Measurements from ENCODE around the gene PAK5. TPM values are rescaled to one million over a fixed set of nuclear protein-coding genes. Genes with fewer than 3 reads are reported as not detected.

The PAK5 gene
- total RNA-seq, 1 donor from 2014 or later: 0.25 TPM

DNA sequence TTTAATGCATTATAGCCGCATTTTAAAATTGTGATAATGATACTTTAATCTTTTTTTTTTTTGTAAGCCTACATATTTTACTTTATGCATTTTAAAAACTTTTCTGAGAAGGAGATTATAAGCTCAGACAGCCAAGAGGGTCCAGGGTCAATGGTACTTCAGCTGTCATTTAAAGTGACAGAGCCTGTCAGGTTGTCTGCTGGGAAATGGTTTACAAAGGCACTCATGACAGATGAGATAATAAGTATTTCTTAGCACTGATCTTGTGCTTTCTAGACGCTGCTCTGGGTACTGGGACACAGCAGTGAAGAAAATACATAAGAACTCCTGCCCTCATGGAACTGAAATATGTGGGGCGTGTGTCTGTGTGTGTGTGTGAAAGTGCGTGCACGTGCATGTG, 304.9 kb downstream of the PAK5 start:
- TF ChIP-seq POLR2A (IDR thresholded peaks at IDR 0.05) (no peak), POLR2AphosphoS5 (IDR thresholded peaks at IDR 0.05; ENCODE audit: insufficient read depth in 1 of 2, low read depth in 1 of 2) (no peak)
- TF ChIP-seq, protein P1, sequence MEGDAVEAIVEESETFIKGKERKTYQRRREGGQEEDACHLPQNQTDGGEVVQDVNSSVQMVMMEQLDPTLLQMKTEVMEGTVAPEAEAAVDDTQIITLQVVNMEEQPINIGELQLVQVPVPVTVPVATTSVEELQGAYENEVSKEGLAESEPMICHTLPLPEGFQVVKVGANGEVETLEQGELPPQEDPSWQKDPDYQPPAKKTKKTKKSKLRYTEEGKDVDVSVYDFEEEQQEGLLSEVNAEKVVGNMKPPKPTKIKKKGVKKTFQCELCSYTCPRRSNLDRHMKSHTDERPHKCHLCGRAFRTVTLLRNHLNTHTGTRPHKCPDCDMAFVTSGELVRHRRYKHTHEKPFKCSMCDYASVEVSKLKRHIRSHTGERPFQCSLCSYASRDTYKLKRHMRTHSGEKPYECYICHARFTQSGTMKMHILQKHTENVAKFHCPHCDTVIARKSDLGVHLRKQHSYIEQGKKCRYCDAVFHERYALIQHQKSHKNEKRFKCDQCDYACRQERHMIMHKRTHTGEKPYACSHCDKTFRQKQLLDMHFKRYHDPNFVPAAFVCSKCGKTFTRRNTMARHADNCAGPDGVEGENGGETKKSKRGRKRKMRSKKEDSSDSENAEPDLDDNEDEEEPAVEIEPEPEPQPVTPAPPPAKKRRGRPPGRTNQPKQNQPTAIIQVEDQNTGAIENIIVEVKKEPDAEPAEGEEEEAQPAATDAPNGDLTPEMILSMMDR (IDR thresholded peaks at IDR 0.05): no peak
- Histone ChIP-seq H3K4me3 (no peak overlapping the region), H3K9me3 (no peaks in the 10 kb centered on the region), H3K36me3 (no peaks in the 10 kb centered on the region), H3K27ac (no peak overlapping the region), H3K4me1 (peaks cover 17% of the 10 kb centered on the region), H3K27me3 (no peaks in the 10 kb centered on the region)
- intact Hi-C loops (cut with DNase I): no loop called here
- DNase-seq (ENCODE audit: extremely low spot score in 2 of 2): no peak

DNA sequence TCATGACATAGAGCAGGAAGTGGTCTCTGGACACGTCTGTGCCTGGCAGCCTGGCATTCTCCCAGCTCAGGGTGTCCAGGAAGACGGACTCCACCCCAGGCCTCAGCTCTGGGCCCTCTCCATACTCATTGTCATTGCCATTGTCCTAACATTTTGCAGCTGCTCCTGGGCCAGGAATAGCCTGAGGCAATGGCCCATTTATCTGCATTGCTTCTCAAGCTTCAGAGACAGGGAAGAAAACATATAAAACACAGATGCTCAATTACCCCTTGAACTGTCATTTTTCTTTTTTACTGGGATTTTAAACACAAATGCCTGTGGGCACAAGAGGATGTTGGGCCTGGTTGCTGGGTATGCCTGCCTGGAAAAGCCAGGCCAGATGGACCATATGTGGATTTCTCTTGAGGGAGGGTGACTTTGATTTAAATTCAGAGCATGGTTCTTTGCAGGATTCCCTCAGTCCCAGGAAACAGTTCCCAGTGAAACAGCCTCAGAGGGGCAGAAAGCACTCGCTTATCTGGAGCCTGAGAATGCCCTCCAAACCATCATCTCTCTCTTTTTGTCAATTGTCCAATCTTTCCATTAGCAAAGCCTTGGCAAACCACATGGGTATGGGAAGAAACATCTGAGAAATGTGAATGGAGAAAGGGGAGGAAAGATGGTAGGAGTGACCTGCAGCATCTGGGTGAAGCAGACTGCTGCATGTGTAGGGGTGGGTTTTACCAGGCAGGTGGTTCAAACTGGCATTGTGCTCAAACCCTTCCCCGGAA, 306.6 kb downstream of the PAK5 start:
- Histone ChIP-seq H3K4me1 (peaks cover 17% of the 10 kb centered on the region), H3K9me3 (no peaks in the 10 kb centered on the region), H3K27me3 (no peaks in the 10 kb centered on the region), H3K4me3 (no peak overlapping the region), H3K36me3 (no peaks in the 10 kb centered on the region), H3K27ac (no peak overlapping the region)
- TF ChIP-seq POLR2A (IDR thresholded peaks at IDR 0.05): no peak
- no peak for TF ChIP-seq POLR2AphosphoS5 (IDR thresholded peaks at IDR 0.05; ENCODE audit: insufficient read depth in 1 of 2, low read depth in 1 of 2)
- TF ChIP-seq, protein P1 (IDR thresholded peaks at IDR 0.05): no peak
- intact Hi-C loops (cut with DNase I): no loop called here
- DNase-seq (ENCODE audit: extremely low spot score in 2 of 2): no peak

DNA sequence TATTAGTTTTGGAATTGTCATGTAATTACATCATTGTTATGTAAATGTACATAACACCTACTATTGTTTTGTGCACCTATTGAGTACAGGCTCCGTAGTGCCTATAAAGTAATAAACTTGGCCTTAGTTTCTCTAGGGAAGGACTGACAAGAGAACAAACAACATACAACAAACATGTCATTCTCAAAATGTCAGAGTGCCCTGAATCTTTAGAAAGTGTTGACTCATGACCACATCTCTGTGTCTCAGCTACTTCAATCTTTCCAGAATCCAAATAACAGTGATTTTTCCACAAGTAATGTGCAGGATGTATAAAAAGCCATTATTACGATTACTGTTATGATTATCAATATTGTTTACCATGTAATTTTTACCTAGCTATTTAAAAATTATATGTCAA, 307.3 kb downstream of the PAK5 start:
- Histone ChIP-seq H3K27me3 (no peaks in the 10 kb centered on the region), H3K4me1 (peaks cover 17% of the 10 kb centered on the region), H3K27ac (no peak overlapping the region), H3K9me3 (no peaks in the 10 kb centered on the region), H3K36me3 (no peaks in the 10 kb centered on the region), H3K4me3 (no peak overlapping the region)
- TF ChIP-seq POLR2AphosphoS5 (IDR thresholded peaks at IDR 0.05; ENCODE audit: insufficient read depth in 1 of 2, low read depth in 1 of 2): no peak
- TF ChIP-seq POLR2A (IDR thresholded peaks at IDR 0.05): no peak
- TF ChIP-seq, protein P1 (IDR thresholded peaks at IDR 0.05): no peak
- DNase-seq (ENCODE audit: extremely low spot score in 2 of 2): no peak
- intact Hi-C loops (cut with DNase I): no loop called here

DNA sequence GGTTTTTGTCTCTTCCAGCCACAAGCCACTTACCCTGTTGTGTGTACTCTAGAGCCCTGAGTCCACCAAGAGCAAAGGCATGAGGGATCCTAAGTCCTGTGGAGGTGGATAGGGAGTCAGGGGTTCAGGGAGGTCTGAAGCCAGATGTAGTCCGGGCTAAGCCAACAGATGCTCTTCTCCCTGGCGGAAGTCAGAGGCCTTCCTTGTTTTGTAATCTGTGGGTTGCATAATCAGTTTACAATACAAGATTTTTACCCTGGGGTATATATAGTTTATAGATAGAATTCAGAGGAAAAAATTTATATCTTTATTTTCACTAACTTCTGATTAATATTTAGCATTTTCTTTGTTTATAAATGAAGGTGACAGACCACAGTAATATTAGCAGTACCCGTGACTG, 315.2 kb downstream of the PAK5 start:
- H3K9me3 ChIP-seq: no peaks in the 10 kb centered on the region
- no peaks in the 10 kb centered on the region for H3K27me3 ChIP-seq
- no peaks in the 10 kb centered on the region for H3K36me3 ChIP-seq
- intact Hi-C loops (cut with DNase I): no loop called here
- DNase-seq (ENCODE audit: extremely low spot score in 2 of 2): no peak
- no peak overlapping the region for H3K27ac ChIP-seq
- H3K4me1 ChIP-seq: no peaks in the 10 kb centered on the region
- H3K4me3 ChIP-seq: no peak overlapping the region
- TF ChIP-seq POLR2A (IDR thresholded peaks at IDR 0.05) (no peak), POLR2AphosphoS5 (IDR thresholded peaks at IDR 0.05; ENCODE audit: insufficient read depth in 1 of 2, low read depth in 1 of 2) (no peak)
- TF ChIP-seq, protein P1 (IDR thresholded peaks at IDR 0.05): no peak

DNA sequence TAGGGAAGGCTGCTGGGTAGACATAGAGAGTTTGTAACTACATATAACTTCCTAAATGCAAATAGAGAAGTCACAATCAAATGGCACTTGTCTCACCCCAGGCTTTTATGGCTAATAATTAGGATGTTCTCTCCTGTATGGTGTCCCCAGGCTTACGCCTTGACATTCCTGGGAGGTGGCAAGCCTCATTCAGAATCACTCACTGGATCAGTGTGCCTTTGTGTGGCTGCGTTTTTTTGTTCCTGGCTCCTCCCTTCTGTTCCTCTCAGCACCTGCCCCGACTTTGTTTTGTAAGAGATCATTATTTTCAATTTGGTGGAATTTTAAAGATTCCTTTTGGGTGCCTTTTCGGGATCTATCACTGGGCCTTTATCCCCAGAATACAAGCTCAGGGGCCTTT, 318.8 kb downstream of the PAK5 start:
- peaks cover 17% of the 10 kb centered on the region for H3K4me1 ChIP-seq
- H3K9me3 ChIP-seq: no peaks in the 10 kb centered on the region
- H3K4me3 ChIP-seq: no peak overlapping the region
- no peaks in the 10 kb centered on the region for H3K27me3 ChIP-seq
- DNase-seq (ENCODE audit: extremely low spot score in 2 of 2): no peak
- H3K27ac ChIP-seq: no peak overlapping the region
- TF ChIP-seq, protein P1 (IDR thresholded peaks at IDR 0.05): no peak
- TF ChIP-seq POLR2A (IDR thresholded peaks at IDR 0.05) (no peak), POLR2AphosphoS5 (IDR thresholded peaks at IDR 0.05; ENCODE audit: insufficient read depth in 1 of 2, low read depth in 1 of 2) (no peak)
- no peaks in the 10 kb centered on the region for H3K36me3 ChIP-seq
- intact Hi-C loops (cut with DNase I): no loop called here
